Stimulated activated naive CD8-positive, alpha-beta T cell treated with anti-CD3 and anti-CD28 coated beads, Interleukin-15, amount 100 ng/mL, for 72 hours (primary cell): Measurements from ENCODE around the gene ARHGAP6.
"Not testable (repeated sequence)": the region's sequence is repeated elsewhere in the genome, so short reads cannot be mapped to it uniquely, and the experiment has no call there.

Experiments used
- ATAC-seq: fragments of 150-1000 bp; cut with Tn5 transposase; 2 replicates; pipeline ENCODE4 v1.10.0; 2021; ENCODE audit warnings: mild to moderate bottlenecking, moderate library complexity
- DNase-seq, 2 donors: peaks; one replicate each; pipeline ENCODE4 v3.0.0; 2021 to 2022
- H3K27ac Mint-ChIP-seq, 2 donors: one replicate each; pipeline ENCODE4 v1.8.0; 2022; ENCODE audit warnings: mild to moderate bottlenecking in 2 of 2, mixed read lengths in 2 of 2, moderate library complexity in 2 of 2
- H3K27me3 Mint-ChIP-seq: one replicate; pipeline ENCODE4 v1.8.0; 2022; ENCODE audit warnings: mixed read lengths
- H3K4me1 Mint-ChIP-seq: one replicate; pipeline ENCODE4 v1.8.0; 2022; ENCODE audit warnings: mild to moderate bottlenecking, mixed read lengths
- H3K4me3 Mint-ChIP-seq, 2 donors: one replicate each; pipeline ENCODE4 v1.8.0; 2022; ENCODE audit warnings: mild to moderate bottlenecking in 2 of 2, mixed read lengths in 2 of 2, moderate library complexity in 1 of 2
- H3K9me3 Mint-ChIP-seq, 2 donors: one replicate each; pipeline ENCODE4 v1.8.0; 2022; ENCODE audit warnings: mixed read lengths in 2 of 2

The ARHGAP6 gene

DNA sequence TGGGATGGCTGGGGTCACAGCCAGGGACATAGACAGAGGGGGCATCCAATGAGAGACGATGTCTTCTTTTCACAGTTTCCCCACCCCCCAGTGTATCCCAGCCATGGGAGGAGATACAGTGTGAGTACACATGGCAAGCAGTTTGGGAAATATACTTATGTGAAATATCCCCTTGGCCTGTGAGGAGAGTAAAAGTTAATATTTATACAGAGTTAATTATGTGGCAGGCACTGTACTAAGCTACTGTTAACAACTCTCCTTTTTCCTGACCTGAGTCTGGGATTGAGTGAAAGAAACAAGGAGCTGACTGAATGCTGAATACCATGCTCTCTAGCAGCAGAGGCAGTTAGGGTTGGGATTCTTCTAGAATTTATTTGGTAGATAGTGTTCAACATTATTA is 519.3 kb downstream of the ARHGAP6 start:
- H3K27me3 Mint-ChIP-seq: no peaks in the 10 kb centered on the region
- no peak for DNase-seq

DNA sequence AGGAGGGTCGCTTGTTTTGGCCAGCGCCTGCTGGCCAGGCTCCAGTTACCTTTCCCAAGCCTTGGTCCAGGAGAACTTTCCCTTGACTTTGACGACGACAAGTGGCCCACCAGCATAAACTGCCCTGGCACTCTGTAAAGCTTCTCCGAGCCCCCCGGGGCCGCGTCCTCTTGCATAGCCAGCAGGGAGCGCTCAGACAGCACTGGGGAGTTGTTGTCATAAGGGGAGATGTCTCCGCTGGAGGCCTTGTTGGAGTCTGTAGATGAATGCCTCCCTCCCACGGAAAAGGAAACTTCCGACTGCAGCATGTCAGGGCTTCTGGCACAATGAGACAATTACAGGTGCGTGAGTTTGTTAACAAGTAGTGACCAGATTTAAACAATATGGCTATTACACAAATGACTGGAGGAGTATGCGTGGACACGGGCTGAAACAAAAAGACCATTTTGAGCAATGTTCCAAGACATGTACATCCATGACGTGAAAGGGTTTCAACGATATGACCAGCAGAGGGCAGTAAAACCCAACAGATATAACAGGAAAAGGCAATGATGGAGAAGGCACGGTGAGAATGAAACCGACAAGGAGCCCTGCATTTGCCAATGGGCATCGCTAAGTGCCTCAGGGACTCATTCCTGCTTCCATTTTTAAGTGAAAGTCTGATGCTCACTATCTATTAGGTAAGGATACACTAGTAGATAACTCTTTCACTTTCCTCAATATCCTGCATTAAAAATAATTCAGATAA is 521.6 kb downstream of the ARHGAP6 start:
- Mint-ChIP-seq H3K27ac (no peak overlapping the region), H3K4me3 (no peak overlapping the region), H3K4me1 (no peaks in the 10 kb centered on the region), H3K27me3 (no peaks in the 10 kb centered on the region), H3K9me3 (no peaks in the 10 kb centered on the region)
- DNase-seq: peak; percentile 33 to 37
- peak; percentile 81 for ATAC-seq

More for the DNA sequence above, 519.3 kb downstream of the ARHGAP6 start:
- Mint-ChIP-seq H3K27ac (no peak overlapping the region), H3K4me1 (no peaks in the 10 kb centered on the region), H3K4me3 (no peak overlapping the region), H3K9me3 (no peaks in the 10 kb centered on the region)
- no peak for ATAC-seq

DNA sequence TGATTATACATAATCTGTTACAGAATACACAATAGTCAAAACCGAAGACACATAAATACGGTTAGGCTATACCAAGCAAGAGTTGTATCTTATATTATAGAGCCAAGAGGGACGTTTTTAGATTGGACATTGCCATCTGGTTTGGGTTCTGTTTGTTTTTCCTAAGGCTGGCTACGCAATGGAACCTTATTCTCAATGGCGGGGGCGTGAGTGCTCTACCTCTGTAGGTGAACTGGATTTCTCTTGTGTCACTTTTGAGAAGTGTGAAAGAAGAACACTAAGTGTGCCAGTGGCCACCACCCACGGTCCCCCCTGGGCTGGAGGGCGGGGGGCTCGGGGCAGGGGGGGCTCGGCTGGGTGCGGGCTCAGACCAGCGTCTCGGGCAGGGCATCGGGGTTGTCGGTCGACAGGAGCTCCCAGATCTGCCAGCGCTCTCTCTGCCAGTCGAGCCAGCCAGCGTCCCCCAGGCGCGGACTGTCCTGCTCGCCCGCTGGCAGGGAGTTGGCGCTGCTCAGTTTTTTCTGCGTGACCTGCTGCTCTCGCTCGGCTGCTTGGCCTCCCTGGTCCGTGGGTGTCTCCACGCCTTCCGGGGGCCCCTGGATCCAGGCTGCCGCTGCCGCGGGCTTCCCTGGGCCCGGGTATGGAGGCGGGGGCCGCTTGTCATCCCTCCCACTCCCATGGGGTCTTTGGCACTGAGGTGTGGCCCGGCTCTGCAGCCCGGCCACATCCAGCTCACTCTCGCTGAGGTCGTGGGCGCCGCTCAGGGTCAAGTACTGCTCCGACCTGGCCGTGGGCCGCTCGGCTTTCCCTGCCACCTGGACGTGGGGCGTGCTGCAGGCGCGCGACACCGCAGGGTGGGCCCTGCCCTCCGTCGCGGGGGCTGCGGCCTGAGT is 527.0 kb downstream of the ARHGAP6 start:
- peak; percentile 31 for ATAC-seq
- Mint-ChIP-seq H3K4me1 (no peaks in the 10 kb centered on the region), H3K4me3 (no peak overlapping the region)

DNA sequence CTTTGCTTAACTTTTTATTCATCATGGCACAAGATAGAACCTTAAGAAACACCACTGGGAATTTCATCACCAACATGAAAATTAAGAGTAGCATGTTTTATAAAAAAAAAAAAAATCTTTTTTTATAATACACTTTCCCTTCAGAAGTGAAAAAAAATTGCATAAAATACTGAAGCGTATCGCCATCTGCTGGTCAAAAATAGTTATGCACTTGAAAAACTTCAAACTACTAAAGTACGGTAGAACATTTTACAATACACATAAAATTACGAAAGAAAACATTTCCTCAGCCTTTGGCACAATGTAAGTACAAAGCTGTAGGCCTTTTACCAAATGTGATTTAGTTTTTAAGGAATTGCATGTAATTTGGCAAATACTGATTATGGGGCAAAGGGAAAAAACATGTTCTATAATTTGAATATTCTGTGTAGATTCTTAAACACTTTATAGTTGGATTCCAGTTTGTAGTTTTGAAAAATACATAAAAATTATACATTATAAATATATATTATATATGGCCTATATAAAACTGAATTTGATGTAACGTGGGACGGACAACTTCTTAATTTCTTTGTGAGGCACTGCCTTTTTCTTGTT is 528.1 kb downstream of the ARHGAP6 start:
- Mint-ChIP-seq H3K9me3 (no peaks in the 10 kb centered on the region), H3K4me3 (no peak overlapping the region), H3K4me1 (no peaks in the 10 kb centered on the region), H3K27me3 (no peaks in the 10 kb centered on the region), H3K27ac (no peak overlapping the region)
- ATAC-seq (no peak), DNase-seq (no peak)

More for the DNA sequence above, 527.0 kb downstream of the ARHGAP6 start:
- Mint-ChIP-seq H3K27me3 (no peaks in the 10 kb centered on the region), H3K27ac (no peak overlapping the region), H3K9me3 (no peaks in the 10 kb centered on the region)
- no peak for DNase-seq

DNA sequence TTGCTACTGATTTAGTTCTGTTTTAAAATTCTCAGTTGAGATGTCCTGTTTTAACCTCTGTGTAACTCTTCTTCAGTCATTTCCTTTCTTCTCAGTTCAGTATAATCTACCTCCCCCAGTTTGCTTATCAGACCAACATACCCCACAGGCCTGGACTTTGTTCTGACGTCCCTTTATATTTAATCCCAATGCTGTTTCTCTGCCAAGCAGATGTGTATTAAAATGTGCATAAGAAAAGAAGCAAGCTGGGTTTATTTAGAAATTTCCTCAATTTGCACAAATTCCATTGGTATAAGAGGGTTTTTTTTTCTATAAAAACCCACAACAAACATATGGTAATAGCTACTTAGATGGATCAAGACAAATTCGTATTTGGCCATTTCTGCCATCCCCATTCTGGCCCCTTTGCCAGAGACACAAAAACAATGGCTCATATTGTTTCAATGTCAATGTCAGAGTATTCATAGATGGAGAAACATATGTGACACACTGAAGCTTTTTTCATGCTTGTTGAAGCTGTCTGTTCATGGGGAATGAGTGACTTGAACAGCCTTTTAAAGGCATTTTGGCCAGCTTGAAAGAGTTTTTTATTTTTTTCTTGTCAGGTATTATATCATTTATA is 530.0 kb downstream of the ARHGAP6 start:
- Mint-ChIP-seq H3K9me3 (no peaks in the 10 kb centered on the region), H3K4me3 (no peak overlapping the region), H3K27ac (peak overlapping the region in 1 of 2 donors; percentile 84), H3K4me1 (no peaks in the 10 kb centered on the region), H3K27me3 (no peaks in the 10 kb centered on the region)
- no peak for ATAC-seq
- no peak for DNase-seq

DNA sequence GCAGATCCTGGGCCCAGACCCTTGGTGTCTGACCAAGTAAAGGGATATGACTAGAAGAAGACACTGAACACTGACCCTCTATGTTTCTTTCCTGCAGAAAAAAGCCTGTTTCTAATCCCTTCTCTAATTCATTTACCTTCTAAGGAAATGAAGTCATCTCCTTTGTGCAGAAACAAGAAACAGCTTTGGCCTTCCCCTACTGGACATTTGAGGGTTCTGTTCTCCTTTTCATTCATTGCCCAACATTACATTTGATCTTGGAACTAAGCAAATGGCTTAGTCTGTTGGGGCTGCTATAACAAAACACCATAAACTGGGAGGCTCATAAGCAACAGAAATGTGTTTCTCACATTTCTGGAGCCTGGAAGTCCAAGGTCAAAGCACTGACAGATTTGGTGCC is 534.6 kb downstream of the ARHGAP6 start:
- Mint-ChIP-seq H3K27me3 (no peaks in the 10 kb centered on the region), H3K4me1 (no peaks in the 10 kb centered on the region), H3K9me3 (no peaks in the 10 kb centered on the region), H3K4me3 (no peak overlapping the region), H3K27ac (no peak overlapping the region)
- ATAC-seq: no peak
- no peak for DNase-seq

DNA sequence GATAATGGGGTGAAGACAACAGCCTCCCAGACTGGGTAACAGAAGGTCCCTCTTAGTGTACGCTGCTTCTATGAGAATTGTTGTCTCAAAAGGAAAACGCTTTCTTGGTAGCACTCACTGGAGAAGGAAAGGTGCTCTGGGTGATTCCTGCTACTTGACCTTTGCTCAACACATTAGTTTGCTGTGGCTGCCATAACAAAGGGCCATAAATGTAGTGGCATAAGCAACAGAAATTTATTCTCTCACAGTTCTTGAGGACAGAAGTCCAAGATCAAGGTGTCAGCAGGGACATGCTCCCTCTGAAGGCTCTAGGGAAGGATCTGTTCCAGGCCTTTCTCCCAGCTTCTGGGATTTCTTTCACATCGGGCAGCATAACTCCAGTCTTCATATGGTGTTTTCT is 535.6 kb downstream of the ARHGAP6 start:
- H3K27me3 Mint-ChIP-seq: no peaks in the 10 kb centered on the region
- no peak overlapping the region for H3K4me3 Mint-ChIP-seq
- DNase-seq (no peak), ATAC-seq (no peak)
- H3K4me1 Mint-ChIP-seq: no peaks in the 10 kb centered on the region
- no peaks in the 10 kb centered on the region for H3K9me3 Mint-ChIP-seq
- no peak overlapping the region for H3K27ac Mint-ChIP-seq

DNA sequence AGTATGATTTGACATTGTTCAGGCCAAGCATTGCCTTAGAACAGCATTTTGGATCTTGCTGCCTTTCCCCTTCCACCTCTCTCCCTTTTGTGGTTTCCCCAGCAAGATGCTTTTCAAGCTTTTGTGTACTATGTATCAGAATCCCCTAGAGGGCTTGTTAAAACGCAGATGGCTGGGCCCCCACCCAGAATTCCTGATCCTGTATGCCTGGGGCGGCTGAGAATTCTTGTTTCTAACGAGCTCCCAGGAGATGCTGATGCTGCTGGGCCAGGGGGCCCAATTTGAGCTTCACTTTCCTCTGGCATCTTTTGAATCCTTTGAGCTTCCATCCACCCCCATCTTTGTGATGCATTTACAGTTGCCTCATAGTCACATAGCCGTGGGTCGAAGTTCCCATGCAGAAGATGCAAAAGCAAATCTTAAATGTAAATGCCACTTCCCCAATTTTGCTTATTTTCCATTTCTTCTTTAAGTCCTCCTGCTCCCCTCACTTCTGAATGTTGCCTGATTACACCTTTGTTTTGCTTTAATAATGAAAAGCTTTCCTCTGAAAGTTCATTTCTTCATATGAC is 536.1 kb downstream of the ARHGAP6 start:
- Mint-ChIP-seq H3K4me1 (no peaks in the 10 kb centered on the region), H3K4me3 (no peak overlapping the region), H3K27ac (no peak overlapping the region), H3K9me3 (no peaks in the 10 kb centered on the region), H3K27me3 (no peaks in the 10 kb centered on the region)
- ATAC-seq (no peak), DNase-seq (no peak)

DNA sequence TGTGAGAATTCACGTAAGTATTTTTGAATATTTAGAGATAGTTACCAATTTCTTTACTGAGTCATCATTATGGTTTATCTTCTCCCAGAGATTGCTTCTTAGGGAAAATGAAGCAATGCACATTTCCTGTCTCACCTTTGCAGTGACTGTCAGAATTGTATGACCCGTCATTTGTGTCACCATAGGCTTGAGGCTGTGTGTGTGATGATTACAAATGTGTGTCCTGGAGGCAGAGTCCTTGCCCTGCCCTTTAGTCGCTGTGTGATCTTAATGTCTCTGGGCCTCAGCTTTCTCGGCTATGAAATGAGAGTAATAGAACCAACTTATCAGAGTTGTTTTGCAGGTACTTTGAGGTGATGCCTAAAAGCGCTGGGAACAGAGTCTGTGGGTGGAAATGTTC is 540.7 kb downstream of the ARHGAP6 start:
- Mint-ChIP-seq H3K4me1 (no peaks in the 10 kb centered on the region), H3K27me3 (no peaks in the 10 kb centered on the region), H3K9me3 (no peaks in the 10 kb centered on the region), H3K4me3 (no peak overlapping the region), H3K27ac (no peak overlapping the region)
- DNase-seq (no peak), ATAC-seq (no peak)

DNA sequence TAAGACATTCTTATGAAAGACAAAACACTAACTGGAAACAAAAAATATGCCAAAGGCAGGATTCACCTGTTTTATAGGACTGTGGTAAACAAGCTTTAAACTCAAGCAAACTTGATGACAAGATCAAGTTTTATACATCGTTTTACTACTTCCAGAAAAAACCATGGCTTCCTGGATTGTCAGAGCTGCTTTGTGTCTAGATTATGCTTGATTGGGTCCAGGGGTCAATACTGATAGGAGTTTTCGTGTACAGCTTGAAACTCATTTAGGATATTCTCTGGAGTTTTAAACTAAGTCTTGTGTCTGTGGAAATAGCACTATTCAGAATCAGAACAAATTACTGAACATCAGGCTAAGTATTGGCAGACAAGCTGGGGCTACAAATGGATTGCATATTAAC is 541.6 kb downstream of the ARHGAP6 start:
- H3K4me3 Mint-ChIP-seq: no peak overlapping the region
- no peaks in the 10 kb centered on the region for H3K27me3 Mint-ChIP-seq
- H3K27ac Mint-ChIP-seq: no peak overlapping the region
- DNase-seq (no peak), ATAC-seq (no peak)
- no peaks in the 10 kb centered on the region for H3K4me1 Mint-ChIP-seq
- no peaks in the 10 kb centered on the region for H3K9me3 Mint-ChIP-seq

DNA sequence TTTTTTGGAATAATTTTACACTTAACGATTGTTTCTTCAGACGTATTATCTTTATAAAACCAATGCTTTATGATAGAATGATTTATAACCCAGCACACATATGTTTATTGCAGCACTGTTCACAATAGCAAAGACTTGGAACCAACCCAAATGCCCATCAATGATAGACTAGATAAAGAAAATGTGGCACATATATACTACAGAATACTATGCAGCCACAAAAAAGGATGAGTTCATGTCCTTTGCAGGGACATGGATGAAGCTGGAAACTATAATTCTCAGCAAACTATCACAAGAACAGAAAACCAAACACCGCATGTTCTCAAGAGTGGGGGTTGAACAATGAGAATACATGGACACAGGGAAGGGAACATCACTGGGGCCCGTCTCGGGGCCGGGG is 542.6 kb downstream of the ARHGAP6 start:
- not testable (repeated sequence) for H3K4me3 Mint-ChIP-seq, H3K9me3 Mint-ChIP-seq, DNase-seq

DNA sequence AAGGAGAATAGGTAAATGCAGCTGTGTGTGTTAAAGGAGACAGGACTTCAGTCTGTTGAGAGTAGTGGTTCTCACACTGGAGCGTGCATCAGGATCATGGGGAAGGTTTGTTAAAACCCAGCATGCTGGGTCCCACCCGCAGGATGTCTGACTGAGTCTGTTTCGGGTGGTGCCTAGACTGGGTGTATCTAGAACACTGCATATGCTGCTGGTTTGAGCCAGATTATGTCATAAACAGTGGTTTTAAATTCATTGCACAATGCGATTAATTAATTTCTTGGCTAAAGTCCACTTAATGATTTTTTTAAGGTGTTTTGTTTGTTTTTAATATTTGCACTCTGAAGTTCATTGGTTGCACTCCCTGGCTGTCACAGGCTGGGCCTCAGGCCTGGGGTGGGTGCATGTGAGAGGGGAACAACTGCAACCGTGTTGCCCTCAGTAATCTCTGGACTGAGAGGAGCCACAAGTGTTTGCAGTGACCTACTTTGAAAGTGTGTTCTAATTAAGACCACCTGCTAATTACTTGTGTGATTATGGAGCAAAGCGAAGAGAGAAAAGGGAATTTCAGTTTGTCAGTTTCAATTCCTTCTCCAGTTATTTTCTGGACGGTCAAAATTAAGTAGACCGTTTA is 546.3 kb downstream of the ARHGAP6 start:
- Mint-ChIP-seq H3K9me3 (no peaks in the 10 kb centered on the region), H3K4me1 (no peaks in the 10 kb centered on the region), H3K27ac (peak overlapping the region in 1 of 2 donors; percentile 19), H3K4me3 (no peak overlapping the region), H3K27me3 (no peaks in the 10 kb centered on the region)
- no peak for DNase-seq
- no peak for ATAC-seq

More for the DNA sequence above, 542.6 kb downstream of the ARHGAP6 start:
- H3K27me3 Mint-ChIP-seq, H3K4me1 Mint-ChIP-seq, H3K27ac Mint-ChIP-seq, ATAC-seq: not testable (repeated sequence)

DNA sequence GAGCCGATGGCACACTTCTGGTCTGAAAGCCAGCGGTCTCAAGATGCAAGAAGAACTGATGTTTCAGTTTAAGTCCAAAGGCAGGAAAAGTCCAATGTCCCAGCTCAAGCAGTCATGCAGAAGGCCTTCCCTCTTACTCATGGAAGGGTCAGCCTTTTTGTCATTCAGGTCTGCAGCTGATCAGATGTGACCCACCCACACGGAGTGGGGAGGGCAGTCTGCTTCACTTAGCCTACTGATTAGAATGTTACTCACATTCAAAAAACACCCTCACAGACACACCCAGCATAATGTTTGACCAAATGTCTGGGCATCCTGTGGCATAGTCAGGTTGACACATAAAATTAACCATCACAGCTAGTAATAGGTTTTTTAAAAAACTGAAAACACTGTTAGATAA is 548.0 kb downstream of the ARHGAP6 start:
- Mint-ChIP-seq H3K27me3 (no peaks in the 10 kb centered on the region), H3K4me1 (peaks cover 13% of the 10 kb centered on the region), H3K27ac (no peak overlapping the region), H3K4me3 (no peak overlapping the region), H3K9me3 (no peaks in the 10 kb centered on the region)
- ATAC-seq (no peak), DNase-seq (no peak)

DNA sequence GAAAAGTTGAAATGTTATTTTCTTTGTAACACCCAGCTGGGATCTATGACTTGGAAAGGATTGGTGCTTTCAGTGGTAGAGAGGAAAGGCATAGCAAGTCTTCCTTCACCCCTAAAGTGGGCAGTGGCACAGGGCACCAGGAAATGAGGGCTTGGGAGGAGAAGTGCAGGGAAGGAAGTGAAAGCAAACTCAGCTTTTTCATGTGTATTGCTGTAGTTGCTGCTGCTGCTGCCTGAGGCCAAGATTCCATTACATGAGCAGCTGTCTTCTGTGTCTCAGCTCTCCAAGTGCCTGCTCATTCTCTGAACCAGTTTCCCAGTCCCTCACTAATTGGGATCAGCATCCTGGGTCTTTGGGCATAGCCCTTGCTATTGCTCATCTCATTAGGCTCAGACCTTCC is 552.0 kb downstream of the ARHGAP6 start:
- Mint-ChIP-seq H3K9me3 (no peaks in the 10 kb centered on the region), H3K4me1 (peaks cover 17% of the 10 kb centered on the region), H3K4me3 (peak overlapping the region; percentile 39 to 64), H3K27me3 (no peaks in the 10 kb centered on the region), H3K27ac (peak overlapping the region; percentile 84 to 95)
- ATAC-seq: no peak
- no peak for DNase-seq

DNA sequence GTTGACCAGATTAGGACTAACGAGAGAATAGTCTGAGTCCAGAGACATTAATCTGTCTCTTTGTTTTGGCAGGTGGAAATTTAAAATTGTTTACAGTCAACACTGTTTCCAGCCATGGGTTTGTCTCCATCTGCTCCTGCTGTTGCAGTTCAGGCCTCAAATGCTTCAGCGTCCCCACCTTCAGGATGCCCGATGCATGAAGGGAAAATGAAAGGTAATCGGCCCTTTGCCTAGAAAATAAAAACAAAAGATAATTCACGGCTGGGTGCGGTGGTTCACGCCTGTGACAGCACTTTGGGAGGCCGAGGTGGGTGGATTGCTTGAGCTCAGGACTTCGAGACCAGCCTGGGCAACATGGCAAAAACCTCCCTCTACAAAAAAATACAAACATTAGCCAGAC is 553.8 kb downstream of the ARHGAP6 start:
- no peaks in the 10 kb centered on the region for H3K27me3 Mint-ChIP-seq
- ATAC-seq (no peak), DNase-seq (no peak)
- peak overlapping the region; percentile 99 to 100 for H3K27ac Mint-ChIP-seq
- H3K4me3 Mint-ChIP-seq: peak overlapping the region in 1 of 2 donors; percentile 97
- peaks cover 17% of the 10 kb centered on the region for H3K4me1 Mint-ChIP-seq
- no peaks in the 10 kb centered on the region for H3K9me3 Mint-ChIP-seq
